Measurements from ENCODE around the gene TAS1R2. TPM values are rescaled to one million over a fixed set of nuclear protein-coding genes. Genes with fewer than 3 reads are reported as not detected.

TAS1R2 gene
- total and polyA plus RNA-seq, 2 experiments from 2014 or later = not detected

GRCh38 chr1:18882486-18882885 lies 23.0 kb upstream of the TAS1R2 start:
- H3K4me1 ChIP-seq (ENCODE audit: insufficient read depth) = peaks cover 5% of the 10 kb centered on the region; the same call in 1 of the 2 replicates
- Mint-ChIP-seq H3K4me1 (no peaks in the 10 kb centered on the region), H3K36me3 (ENCODE audit: low read depth) (peaks cover 8% of the 10 kb centered on the region; the same call in 2 of the 3 replicates), H3K9me3 (no peaks in the 10 kb centered on the region), H3K4me3 (no peak overlapping the region; the same call in 2 of the 3 replicates), H3K27me3 (ENCODE audit: insufficient read depth, low read depth, poor library complexity) (peaks cover 3% of the 10 kb centered on the region), H3K27ac (no peak overlapping the region)
- H4K20me1 ChIP-seq (replicated peaks; ENCODE audit: insufficient read depth) = no peaks in the 10 kb centered on the region
- no peaks in the 10 kb centered on the region for H3K9me2 ChIP-seq (ENCODE audit: insufficient read depth)
- H3F3A ChIP-seq (replicated peaks; ENCODE audit: low read depth) = no peaks in the 10 kb centered on the region
- H3K79me2 ChIP-seq (replicated peaks; ENCODE audit: insufficient read depth) = no peaks in the 10 kb centered on the region
- TF ChIP-seq EZH2phosphoT487 (IDR thresholded peaks at IDR 0.05; ENCODE audit: unreplicated experiment) (no peak), ZNF114 (CRISPR knock-in tag; IDR thresholded peaks at IDR 0.05) (no peak), STAT1 (IDR thresholded peaks at IDR 0.05; ENCODE audit: unreplicated experiment) (no peak), JUNB (IDR thresholded peaks at IDR 0.05; ENCODE audit: unreplicated experiment) (no peak), POLR2AphosphoS5 (IDR thresholded peaks at IDR 0.05; ENCODE audit: low read depth) (no peak), NANOG (IDR thresholded peaks at IDR 0.05; ENCODE audit: borderline replicate concordance) (no peak), EZH2 (IDR thresholded peaks at IDR 0.05; ENCODE audit: low read depth, unreplicated experiment) (no peak), ZNF331 (CRISPR knock-in tag; IDR thresholded peaks at IDR 0.05; ENCODE audit: low read depth) (no peak), CTCF (conservative IDR thresholded peaks at IDR 0.05; ENCODE audit: low read depth in 2 of 2) (no peak), CREB1 (CRISPR knock-in tag; IDR thresholded peaks at IDR 0.05; ENCODE audit: low read depth) (no peak)
- TF ChIP-seq, protein P1, sequence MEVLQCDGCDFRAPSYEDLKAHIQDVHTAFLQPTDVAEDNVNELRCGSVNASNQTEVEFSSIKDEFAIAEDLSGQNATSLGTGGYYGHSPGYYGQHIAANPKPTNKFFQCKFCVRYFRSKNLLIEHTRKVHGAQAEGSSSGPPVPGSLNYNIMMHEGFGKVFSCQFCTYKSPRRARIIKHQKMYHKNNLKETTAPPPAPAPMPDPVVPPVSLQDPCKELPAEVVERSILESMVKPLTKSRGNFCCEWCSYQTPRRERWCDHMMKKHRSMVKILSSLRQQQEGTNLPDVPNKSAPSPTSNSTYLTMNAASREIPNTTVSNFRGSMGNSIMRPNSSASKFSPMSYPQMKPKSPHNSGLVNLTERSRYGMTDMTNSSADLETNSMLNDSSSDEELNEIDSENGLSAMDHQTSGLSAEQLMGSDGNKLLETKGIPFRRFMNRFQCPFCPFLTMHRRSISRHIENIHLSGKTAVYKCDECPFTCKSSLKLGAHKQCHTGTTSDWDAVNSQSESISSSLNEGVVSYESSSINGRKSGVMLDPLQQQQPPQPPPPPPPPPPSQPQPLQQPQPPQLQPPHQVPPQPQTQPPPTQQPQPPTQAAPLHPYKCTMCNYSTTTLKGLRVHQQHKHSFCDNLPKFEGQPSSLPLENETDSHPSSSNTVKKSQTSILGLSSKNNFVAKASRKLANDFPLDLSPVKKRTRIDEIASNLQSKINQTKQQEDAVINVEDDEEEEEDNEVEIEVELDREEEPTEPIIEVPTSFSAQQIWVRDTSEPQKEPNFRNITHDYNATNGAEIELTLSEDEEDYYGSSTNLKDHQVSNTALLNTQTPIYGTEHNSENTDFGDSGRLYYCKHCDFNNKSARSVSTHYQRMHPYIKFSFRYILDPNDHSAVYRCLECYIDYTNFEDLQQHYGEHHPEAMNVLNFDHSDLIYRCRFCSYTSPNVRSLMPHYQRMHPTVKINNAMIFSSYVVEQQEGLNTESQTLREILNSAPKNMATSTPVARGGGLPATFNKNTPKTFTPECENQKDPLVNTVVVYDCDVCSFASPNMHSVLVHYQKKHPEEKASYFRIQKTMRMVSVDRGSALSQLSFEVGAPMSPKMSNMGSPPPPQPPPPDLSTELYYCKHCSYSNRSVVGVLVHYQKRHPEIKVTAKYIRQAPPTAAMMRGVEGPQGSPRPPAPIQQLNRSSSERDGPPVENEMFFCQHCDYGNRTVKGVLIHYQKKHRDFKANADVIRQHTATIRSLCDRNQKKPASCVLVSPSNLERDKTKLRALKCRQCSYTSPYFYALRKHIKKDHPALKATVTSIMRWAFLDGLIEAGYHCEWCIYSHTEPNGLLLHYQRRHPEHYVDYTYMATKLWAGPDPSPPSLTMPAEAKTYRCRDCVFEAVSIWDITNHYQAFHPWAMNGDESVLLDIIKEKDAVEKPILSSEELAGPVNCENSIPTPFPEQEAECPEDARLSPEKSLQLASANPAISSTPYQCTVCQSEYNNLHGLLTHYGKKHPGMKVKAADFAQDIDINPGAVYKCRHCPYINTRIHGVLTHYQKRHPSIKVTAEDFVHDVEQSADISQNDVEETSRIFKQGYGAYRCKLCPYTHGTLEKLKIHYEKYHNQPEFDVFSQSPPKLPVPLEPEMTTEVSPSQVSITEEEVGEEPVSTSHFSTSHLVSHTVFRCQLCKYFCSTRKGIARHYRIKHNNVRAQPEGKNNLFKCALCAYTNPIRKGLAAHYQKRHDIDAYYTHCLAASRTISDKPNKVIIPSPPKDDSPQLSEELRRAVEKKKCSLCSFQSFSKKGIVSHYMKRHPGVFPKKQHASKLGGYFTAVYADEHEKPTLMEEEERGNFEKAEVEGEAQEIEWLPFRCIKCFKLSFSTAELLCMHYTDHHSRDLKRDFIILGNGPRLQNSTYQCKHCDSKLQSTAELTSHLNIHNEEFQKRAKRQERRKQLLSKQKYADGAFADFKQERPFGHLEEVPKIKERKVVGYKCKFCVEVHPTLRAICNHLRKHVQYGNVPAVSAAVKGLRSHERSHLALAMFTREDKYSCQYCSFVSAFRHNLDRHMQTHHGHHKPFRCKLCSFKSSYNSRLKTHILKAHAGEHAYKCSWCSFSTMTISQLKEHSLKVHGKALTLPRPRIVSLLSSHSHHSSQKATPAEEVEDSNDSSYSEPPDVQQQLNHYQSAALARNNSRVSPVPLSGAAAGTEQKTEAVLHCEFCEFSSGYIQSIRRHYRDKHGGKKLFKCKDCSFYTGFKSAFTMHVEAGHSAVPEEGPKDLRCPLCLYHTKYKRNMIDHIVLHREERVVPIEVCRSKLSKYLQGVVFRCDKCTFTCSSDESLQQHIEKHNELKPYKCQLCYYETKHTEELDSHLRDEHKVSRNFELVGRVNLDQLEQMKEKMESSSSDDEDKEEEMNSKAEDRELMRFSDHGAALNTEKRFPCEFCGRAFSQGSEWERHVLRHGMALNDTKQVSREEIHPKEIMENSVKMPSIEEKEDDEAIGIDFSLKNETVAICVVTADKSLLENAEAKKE (CRISPR knock-in tag; IDR thresholded peaks at IDR 0.05) = no peak
- TF ChIP-seq, protein P2, sequence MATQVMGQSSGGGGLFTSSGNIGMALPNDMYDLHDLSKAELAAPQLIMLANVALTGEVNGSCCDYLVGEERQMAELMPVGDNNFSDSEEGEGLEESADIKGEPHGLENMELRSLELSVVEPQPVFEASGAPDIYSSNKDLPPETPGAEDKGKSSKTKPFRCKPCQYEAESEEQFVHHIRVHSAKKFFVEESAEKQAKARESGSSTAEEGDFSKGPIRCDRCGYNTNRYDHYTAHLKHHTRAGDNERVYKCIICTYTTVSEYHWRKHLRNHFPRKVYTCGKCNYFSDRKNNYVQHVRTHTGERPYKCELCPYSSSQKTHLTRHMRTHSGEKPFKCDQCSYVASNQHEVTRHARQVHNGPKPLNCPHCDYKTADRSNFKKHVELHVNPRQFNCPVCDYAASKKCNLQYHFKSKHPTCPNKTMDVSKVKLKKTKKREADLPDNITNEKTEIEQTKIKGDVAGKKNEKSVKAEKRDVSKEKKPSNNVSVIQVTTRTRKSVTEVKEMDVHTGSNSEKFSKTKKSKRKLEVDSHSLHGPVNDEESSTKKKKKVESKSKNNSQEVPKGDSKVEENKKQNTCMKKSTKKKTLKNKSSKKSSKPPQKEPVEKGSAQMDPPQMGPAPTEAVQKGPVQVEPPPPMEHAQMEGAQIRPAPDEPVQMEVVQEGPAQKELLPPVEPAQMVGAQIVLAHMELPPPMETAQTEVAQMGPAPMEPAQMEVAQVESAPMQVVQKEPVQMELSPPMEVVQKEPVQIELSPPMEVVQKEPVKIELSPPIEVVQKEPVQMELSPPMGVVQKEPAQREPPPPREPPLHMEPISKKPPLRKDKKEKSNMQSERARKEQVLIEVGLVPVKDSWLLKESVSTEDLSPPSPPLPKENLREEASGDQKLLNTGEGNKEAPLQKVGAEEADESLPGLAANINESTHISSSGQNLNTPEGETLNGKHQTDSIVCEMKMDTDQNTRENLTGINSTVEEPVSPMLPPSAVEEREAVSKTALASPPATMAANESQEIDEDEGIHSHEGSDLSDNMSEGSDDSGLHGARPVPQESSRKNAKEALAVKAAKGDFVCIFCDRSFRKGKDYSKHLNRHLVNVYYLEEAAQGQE (IDR thresholded peaks at IDR 0.05; ENCODE audit: unreplicated experiment) = no peak
- TF ChIP-seq, protein P3, sequence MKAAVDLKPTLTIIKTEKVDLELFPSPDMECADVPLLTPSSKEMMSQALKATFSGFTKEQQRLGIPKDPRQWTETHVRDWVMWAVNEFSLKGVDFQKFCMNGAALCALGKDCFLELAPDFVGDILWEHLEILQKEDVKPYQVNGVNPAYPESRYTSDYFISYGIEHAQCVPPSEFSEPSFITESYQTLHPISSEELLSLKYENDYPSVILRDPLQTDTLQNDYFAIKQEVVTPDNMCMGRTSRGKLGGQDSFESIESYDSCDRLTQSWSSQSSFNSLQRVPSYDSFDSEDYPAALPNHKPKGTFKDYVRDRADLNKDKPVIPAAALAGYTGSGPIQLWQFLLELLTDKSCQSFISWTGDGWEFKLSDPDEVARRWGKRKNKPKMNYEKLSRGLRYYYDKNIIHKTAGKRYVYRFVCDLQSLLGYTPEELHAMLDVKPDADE (IDR thresholded peaks at IDR 0.05) = no peak
- H3K4me3 ChIP-seq = no peak overlapping the region
- no peak overlapping the region for H3K4me2 ChIP-seq
- H3K27me3 ChIP-seq (ENCODE audit: insufficient read depth) = no peaks in the 10 kb centered on the region
- DNase-seq (ENCODE audit: low spot score) = no peak
- H2AFZ ChIP-seq = no peak overlapping the region
- no peak overlapping the region for H3K27ac ChIP-seq (ENCODE audit: low read depth)
- no peaks in the 10 kb centered on the region for H3K36me3 ChIP-seq (ENCODE audit: insufficient read depth)
- no peak for ATAC-seq

Data from GM23338 (cell line).